Glomerular endothelial cell (primary cell): ENCODE measurements around the gene LPP. TPM values are rescaled to one million over a fixed set of nuclear protein-coding genes. Genes with fewer than 3 reads are reported as not detected.

Experiments used
- DNase-seq: peaks from one replicate; pipeline ENCODE4 v3.0.0-alpha.2; 2011; ENCODE audit warnings: low read depth, low spot score; ENCODE audit errors: extremely low read depth
- total RNA-seq: library from RNA; depleted of rRNA; stranded (reverse); fragments of >200 nt; gene quantifications from 2 replicates; pipeline ENCODE4 v1.2.3, GENCODE V29; 2015

Gene LPP
- total RNA-seq, 1 donor from 2014 or later, result 132 TPM

- DNase-seq, result no peak
Measured at GRCh38 chr3:188455748-188456147, 301.8 kb downstream of the LPP start.

DNA sequence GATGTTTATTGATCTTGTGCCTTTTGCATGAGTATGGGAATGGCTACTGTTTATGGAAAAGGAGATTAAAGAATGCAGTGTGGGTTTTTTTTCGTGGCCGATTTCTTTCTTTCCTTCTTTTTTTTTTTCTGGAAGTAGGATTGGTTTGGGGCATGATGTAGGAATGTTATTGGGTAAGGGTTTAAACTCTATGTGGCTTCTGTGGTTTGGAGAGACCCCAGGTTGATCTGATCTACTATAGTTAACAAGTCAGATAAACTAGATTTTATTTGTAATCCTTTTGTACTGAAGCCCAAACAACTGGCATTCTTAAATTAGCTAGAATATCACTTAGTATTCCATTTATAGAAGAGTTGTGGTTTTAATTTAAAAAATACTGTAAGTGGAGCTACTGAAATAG is 304.8 kb downstream of the LPP start:
- no peak for DNase-seq

- no peak for DNase-seq
Measured at GRCh38 chr3:188465311-188465710, 311.4 kb downstream of the LPP start.

GRCh38 chr3:188468196-188468595 is 314.2 kb downstream of the LPP start:
- DNase-seq, result no peak

- no peak for DNase-seq
Measured at GRCh38 chr3:188468662-188469061, 314.7 kb downstream of the LPP start.

DNA sequence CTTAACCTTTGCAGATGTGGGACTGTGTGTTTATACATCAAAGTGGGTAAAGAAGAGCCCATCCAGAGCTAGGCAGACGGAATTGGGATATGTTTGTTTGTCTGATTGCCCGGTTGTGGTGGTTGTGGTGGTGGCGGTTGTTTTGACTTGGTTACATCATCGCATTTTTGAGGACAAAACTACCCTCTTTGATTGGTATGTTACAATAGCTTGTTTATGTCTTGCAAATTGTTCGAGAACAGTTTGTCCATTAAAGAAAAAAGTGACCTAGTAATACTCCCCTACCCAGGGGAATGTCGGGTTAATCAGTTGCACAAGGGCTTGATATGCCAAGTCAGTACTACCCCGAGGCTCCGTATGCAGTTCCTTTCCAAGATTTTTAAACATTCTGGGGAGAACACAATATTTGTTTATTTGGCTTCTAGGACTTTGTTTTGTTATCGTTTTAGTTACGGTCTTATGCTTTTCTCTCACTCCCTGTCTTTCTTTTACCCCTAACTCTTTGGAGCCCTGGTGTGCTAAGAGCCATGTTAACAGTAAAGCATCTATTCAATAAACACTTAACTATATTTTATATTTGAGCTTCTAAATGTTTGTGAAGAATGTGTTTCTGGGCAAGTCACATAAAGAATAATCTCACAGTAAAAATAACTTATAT is 315.4 kb downstream of the LPP start:
- no peak for DNase-seq

DNA sequence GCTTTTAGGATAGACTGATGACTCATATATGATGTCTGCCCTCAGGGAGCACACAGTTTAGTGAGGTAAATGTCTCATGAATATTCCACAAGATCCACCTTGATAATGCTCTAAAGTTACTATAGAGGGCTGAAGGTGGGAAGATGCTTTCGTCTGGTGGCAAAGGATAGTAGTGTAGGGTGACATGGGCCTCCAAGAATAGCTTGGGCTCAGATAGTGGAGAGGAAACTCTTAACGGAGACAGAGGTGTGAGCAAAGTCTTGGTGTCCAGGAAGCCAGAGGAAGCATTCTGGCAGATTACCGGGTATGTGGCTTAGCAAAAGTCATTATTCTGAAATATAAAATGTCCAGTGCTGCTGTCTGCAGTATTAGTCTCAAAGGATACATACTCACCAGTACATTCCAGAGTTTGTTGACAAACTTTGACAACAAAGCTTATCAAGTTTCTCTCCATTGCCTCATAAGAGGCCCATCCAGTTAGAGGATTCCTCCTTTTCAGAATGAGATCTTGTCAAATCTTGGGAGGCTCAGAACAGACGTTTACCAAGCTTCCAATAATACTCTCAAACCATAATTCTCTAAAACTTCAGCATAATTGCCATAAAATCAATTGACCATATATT is 316.7 kb downstream of the LPP start:
- DNase-seq, result no peak

GRCh38 chr3:188471723-188472122 is 317.8 kb downstream of the LPP start:
- DNase-seq, result no peak

DNA sequence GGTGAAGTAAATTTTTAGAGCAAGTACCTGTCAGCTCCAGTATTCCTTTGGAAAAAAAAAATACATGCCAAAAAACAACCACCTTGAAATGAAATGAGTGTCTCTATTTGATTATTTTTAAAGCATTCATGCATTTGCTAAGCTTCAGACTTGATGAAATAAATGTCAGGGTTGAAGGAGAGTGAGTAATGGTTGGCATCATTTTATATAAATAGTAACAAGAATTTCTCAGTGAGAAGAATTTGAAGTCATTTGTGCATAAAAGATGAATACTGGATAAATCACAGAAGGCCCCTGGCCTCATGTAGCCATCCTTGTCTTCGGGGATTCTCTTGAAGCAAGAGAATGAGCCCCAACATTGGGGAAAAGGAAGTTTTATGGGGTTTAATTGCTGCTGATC is 318.4 kb downstream of the LPP start:
- no peak for DNase-seq

- DNase-seq, result no peak
Measured at GRCh38 chr3:188473045-188473444, 319.1 kb downstream of the LPP start.

DNA sequence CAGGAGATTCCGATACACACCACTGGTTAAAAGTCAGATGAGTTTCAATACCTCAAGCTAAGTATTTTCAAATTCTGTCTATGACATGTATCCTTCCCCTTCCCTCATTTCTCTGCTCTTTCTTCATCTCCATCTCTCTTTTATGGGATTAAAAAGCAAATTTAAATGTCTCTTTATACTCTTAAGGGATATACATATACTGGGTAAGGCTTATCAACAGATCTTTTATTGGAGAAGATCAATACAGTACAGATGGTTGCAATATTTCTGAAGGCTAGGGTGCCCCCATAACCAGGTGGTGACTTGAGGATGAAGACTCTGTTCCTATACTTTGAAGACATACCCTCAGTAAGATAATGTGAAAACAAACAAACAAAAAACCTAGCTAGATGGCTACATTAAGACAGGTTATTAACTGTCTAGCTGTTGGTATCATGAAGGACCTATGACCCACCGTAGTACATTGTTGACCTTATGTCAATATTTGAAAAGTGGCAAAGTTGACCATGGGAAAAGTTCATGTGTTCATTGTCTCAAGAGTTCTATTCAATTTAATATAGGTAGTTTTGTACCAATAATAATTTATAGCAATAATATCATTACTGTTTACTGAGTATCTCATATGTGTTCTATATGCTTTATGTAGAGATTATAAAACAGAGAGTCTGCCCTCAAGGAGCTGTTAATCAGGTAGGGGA is 319.8 kb downstream of the LPP start:
- DNase-seq, result no peak

- DNase-seq, result no peak
Measured at GRCh38 chr3:188476935-188477334, 323.0 kb downstream of the LPP start.

DNA sequence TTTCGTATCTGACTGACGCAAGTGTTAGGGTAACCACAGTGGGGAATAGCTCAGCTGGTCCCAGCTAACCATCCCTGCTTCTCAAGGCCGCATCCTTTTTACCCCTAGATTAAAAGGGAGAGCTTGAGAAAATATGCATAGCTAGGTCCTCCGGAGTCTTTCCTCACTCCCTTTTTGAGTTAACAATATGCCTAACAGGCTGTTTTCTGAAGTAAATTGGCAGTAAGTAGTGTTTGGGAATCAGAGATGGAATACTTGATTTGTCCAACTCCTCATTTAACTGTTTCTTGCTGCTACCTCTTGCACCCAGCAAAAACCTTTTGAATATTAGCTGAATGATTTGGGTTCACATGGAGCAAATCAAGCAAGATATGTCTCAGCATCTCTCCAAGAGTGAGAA is 326.1 kb downstream of the LPP start:
- DNase-seq, result no peak

DNA sequence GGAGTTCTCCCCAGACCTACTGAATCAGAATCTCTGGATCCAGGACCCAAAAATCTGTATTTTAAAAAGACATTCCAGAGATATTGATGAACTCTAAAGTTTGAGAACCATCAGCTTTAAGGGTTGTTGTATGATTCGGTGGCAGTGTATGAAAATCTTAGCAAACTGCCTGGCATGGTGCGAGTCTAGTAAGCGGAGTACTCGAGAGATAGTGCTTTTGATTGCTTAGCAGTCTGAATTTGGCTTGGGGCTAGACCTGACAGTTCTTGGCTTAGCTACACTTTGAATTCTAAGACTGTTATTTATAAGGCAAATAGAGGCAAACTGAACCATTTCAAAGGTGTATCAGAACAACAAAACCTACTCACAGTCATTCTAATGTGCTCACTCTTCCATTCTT is 329.0 kb downstream of the LPP start:
- no peak for DNase-seq

DNA sequence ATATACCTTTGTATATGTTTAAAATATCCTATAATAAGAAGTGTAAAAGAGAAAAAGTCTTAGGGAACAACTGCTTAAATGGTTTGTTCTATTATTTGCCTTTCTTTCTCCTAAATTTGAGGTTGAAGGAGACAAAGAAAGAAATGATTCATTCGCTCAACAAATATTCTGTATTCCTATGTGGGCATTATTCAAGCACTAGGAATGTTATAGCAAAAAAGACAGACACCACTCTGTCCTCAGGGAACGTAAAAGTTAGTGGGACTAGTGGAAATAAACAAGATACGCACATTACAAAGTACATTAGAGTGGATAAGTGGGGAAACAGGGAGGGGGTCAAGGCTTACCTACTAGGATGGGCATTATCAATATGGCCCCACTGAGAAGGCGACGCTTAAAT is 332.2 kb downstream of the LPP start:
- no peak for DNase-seq

GRCh38 chr3:188486952-188487351 is 333.0 kb downstream of the LPP start:
- no peak for DNase-seq

GRCh38 chr3:188487652-188488051 is 333.7 kb downstream of the LPP start:
- no peak for DNase-seq

GRCh38 chr3:188488801-188489200 is 334.8 kb downstream of the LPP start:
- DNase-seq, result no peak

DNA sequence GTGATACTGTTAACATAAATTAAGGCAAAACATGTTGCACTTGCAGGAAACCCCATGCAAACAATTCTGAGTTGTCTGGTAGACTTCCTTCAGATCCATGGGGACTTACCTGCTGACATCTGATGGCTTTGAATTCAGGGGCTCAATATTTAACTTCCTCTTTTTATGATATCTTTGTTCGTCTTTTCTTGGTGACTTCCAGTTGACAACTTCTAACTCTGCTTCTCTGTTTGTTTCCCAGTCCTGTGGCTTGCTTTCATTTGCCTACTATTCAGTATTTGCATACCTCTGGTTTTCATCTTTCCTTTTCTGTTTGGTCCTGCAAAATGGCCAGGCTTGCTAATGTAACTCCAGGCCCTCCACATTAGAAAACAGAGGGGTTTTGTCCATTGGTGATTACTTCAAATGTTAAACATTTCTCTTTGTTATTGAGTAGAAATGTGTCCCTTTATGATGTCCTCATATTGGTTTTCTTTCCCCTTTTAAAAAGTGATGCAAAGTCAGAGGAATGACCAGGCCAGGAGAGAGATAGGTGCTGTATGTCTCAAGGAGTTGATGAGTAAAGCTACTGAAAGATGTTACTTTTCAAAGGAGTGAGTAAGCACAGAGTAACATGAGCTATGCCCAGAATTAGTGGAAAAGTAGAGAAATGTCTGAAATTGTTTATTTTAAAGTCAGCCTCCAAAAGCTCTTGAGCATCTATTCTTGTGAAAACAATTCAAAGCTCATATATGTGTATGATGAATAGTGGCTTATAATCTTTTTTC is 335.9 kb downstream of the LPP start:
- no peak for DNase-seq

DNA sequence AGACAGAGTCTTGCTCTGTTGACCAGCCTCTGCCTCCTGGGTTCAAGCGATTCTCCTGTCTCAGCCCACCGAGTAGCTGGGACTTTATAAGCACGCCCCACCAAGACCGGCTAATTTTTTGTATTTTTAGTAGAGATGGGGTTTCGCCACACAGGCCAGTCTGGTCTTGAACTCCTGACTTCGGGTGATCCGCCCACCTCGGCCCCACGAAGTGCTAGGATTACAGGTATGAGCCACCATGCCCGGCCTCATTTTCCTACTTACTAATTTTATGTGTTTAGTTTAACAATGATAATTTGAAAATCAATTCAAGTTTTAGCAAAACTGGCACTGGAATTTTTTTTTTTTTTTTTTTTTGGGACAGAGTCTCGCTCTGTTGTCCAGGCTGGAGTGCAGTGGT is 336.5 kb downstream of the LPP start:
- DNase-seq, result no peak

DNA sequence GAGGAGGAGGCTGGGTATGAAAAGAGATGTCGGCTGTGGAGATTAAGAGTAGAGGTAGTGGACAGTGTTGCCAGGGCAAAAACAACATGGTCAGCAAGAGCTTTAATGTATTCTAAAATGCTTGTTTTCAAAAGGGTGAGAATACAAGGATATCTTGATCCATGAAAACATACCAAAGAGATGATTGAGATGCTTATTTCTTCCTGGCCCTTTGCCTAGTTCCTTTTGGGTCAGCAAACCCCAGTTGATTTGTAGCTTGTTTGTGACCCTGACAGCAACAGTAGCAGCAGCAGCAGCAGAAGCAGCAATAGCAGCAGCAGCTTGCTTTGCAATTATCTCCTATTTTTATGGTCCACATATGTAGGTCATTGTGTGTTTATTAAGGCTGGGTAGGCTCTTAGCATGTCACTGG is 337.3 kb downstream of the LPP start:
- no peak for DNase-seq
